Neutrophil (primary cell): ENCODE data around the gene COL8A2.
A peak's percentile ranks its signal among the peaks of the same experiment; 100 is the strongest.

Experiments
- H3K27ac ChIP-seq: fragments of 200-600 bp; sonication (generic); 2 replicates; pipeline ENCODE4 v1.5.1; 2016; ENCODE audit warnings: mild to moderate bottlenecking, moderate library complexity
- H3K27me3 ChIP-seq: fragments of 200-600 bp; sonication (generic); 2 replicates; pipeline ENCODE4 v1.6.0; 2016; ENCODE audit warnings: mild to moderate bottlenecking
- H3K36me3 ChIP-seq: fragments of 200-600 bp; sonication (generic); 2 replicates; pipeline ENCODE4 v1.5.1; 2017
- H3K4me1 ChIP-seq, 2 experiments: fragments of 200-600 bp in 1 of 2; sonication (generic) in 1 of 2; 1 replicate in 1 of 2; 2 replicates in 1 of 2; pipeline versions ENCODE4 v1.5.1 to v1.6.1; 2013 to 2016; ENCODE audit warnings: low read depth in 1 of 2, low read length in 1 of 2, mild to moderate bottlenecking in 1 of 2, moderate library complexity in 1 of 2; ENCODE audit not compliant: control insufficient read depth in 1 of 2, insufficient read depth in 1 of 2
- H3K4me3 ChIP-seq, 2 experiments: fragments of 200-600 bp in 1 of 2; sonication (generic) in 1 of 2; 1 replicate in 1 of 2; 2 replicates in 1 of 2; pipeline ENCODE4 v1.5.1; 2013 to 2016; ENCODE audit warnings: low read depth in 1 of 2, low read length in 1 of 2, mild to moderate bottlenecking in 1 of 2, moderate library complexity in 1 of 2
- H3K9me3 ChIP-seq: fragments of 200-600 bp; sonication (generic); 2 replicates; pipeline ENCODE4 v1.5.1; 2016
- TF ChIP-seq, protein P1 (sequence below): fragments of 200-600 bp; sonication (generic); IDR thresholded peaks from 2 replicates; pipeline ENCODE4 v1.5.1; 2016; ENCODE audit warnings: antibody characterized with exemption

COL8A2 gene

GRCh38 chr1:36125129-36125991 lies at the start of gene COL8A2:
TSS of gene COL8A2 (minus strand) at chr1:36125222. CDS start at chr1:36100242, 24,980 bp downstream.
- Histone ChIP-seq H3K36me3 (no peaks in the 10 kb centered on the region), H3K9me3 (no peaks in the 10 kb centered on the region), H3K4me1 (peaks cover 16 to 20% of the 10 kb centered on the region in 2 experiments), H3K4me3 (peak within 1 kb of the TSS in 1 of 2 experiments; percentile 36), H3K27ac (no peak within 1 kb of the TSS), H3K27me3 (peaks cover 56% of the 10 kb centered on the region)
- TF ChIP-seq, protein P1, sequence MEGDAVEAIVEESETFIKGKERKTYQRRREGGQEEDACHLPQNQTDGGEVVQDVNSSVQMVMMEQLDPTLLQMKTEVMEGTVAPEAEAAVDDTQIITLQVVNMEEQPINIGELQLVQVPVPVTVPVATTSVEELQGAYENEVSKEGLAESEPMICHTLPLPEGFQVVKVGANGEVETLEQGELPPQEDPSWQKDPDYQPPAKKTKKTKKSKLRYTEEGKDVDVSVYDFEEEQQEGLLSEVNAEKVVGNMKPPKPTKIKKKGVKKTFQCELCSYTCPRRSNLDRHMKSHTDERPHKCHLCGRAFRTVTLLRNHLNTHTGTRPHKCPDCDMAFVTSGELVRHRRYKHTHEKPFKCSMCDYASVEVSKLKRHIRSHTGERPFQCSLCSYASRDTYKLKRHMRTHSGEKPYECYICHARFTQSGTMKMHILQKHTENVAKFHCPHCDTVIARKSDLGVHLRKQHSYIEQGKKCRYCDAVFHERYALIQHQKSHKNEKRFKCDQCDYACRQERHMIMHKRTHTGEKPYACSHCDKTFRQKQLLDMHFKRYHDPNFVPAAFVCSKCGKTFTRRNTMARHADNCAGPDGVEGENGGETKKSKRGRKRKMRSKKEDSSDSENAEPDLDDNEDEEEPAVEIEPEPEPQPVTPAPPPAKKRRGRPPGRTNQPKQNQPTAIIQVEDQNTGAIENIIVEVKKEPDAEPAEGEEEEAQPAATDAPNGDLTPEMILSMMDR: no peak

DNA sequence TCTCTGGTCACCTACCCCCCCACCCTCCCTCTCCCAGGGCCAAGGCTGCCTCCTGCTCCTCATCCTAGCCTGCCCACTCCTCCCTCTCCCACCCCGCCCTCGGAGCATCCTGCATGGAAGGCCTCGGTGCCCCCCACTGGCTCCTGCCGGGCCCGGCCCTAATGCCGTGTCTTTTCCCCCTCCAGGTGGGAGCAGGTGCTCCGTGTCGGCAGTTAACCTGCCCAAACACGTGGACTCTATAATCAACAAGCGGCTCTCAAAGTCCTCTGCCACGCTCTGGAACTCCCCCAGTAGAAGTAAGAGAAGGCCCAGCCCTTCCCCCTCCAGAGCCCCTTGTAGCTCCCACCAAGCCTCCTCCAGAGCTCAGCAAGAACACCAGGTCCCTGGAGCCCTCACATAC lies 49.7 kb upstream of the COL8A2 start:
- no peaks in the 10 kb centered on the region for H3K4me1 ChIP-seq
- peak overlapping the region; percentile 18 for H3K27ac ChIP-seq
- TF ChIP-seq, protein P1: no peak

DNA sequence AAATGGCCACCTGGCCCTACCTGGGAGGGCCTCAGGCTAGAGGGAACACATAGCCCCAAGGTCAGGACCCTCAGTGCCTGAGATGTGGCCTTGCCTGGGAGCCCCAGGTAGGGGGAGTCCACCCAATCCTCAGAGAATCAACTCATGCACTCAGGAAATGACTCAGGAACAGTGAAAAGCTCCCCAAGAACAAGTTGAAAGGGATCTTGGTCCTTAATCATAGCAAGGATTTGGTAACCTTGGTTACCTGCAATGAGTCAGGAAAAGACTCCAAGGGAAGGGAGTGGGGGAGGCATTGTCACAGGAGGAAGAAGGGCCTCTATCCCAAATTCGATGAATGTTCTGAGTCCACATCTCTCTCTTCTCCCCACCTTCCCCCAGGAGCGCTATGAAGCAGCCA lies 48.0 kb upstream of the COL8A2 start:
- Histone ChIP-seq H3K9me3 (no peaks in the 10 kb centered on the region), H3K27ac (no peak overlapping the region), H3K4me3 (no peak overlapping the region), H3K36me3 (peaks cover 81% of the 10 kb centered on the region), H3K27me3 (no peaks in the 10 kb centered on the region), H3K4me1 (peaks cover 0 to 3% of the 10 kb centered on the region in 2 experiments)
- TF ChIP-seq, protein P1: no peak

More for the DNA sequence above, 49.7 kb upstream of the COL8A2 start:
- Histone ChIP-seq H3K4me3 (no peak overlapping the region), H3K36me3 (peaks cover 98% of the 10 kb centered on the region), H3K9me3 (no peaks in the 10 kb centered on the region), H3K27me3 (no peaks in the 10 kb centered on the region)

GRCh38 chr1:36172017-36172747 lies 47.2 kb upstream of the COL8A2 start:
- Histone ChIP-seq H3K27me3 (no peaks in the 10 kb centered on the region), H3K27ac (no peak overlapping the region), H3K9me3 (no peaks in the 10 kb centered on the region), H3K36me3 (peaks cover 80% of the 10 kb centered on the region), H3K4me1 (peaks cover 0 to 3% of the 10 kb centered on the region in 2 experiments), H3K4me3 (no peak overlapping the region)
- TF ChIP-seq, protein P1: no peak

GRCh38 chr1:36170643-36171412 lies 45.8 kb upstream of the COL8A2 start:
- Histone ChIP-seq H3K36me3 (peaks cover 73% of the 10 kb centered on the region), H3K4me3 (no peak overlapping the region), H3K9me3 (no peaks in the 10 kb centered on the region), H3K4me1 (peaks cover 0 to 3% of the 10 kb centered on the region in 2 experiments), H3K27me3 (no peaks in the 10 kb centered on the region), H3K27ac (peak overlapping the region; percentile 27)
- TF ChIP-seq, protein P1: no peak
